Fibroblast of skin of right quadriceps (primary cell): ENCODE measurements around the gene AIP.

Experiments
- DNase-seq: peaks from one replicate; pipeline ENCODE4 v3.0.0-alpha.2; 2013

The AIP gene

GRCh38 chr11:67449116-67449844, 33.5 kb upstream of the AIP start:
- no peak for DNase-seq

- no peak for DNase-seq
Observed at GRCh38 chr11:67450796-67451657, 31.8 kb upstream of the AIP start.

- no peak for DNase-seq
Observed at GRCh38 chr11:67451658-67451976, 31.2 kb upstream of the AIP start.

- DNase-seq, result no peak
Observed at GRCh38 chr11:67452141-67452952, 30.5 kb upstream of the AIP start, which contains the start of gene GPR152. Gene GPR152, minus strand, starts transcription at chr11:67452729. Its CDS starts 5 bp downstream, at chr11:67452724.

GRCh38 chr11:67453816-67454732, 28.8 kb upstream of the AIP start:
- no peak for DNase-seq

- DNase-seq, result no peak
Observed at GRCh38 chr11:67455054-67455453, 27.8 kb upstream of the AIP start, which contains the start of gene CABP4. Gene CABP4, plus strand, starts transcription at chr11:67455354. Its CDS starts 70 bp downstream, at chr11:67455424.

- no peak for DNase-seq
Observed at GRCh38 chr11:67456068-67456705, 26.6 kb upstream of the AIP start.

- DNase-seq, result no peak
Observed at GRCh38 chr11:67457453-67457852, 25.4 kb upstream of the AIP start.

GRCh38 chr11:67458266-67458665, 24.6 kb upstream of the AIP start:
- DNase-seq, result no peak

- DNase-seq, result no peak
Observed at GRCh38 chr11:67463186-67463585, 19.6 kb upstream of the AIP start.

- no peak for DNase-seq
Observed at GRCh38 chr11:67463680-67464410, 19.0 kb upstream of the AIP start.

GRCh38 chr11:67464411-67465188, 18.2 kb upstream of the AIP start:
- peak; percentile 72 for DNase-seq

GRCh38 chr11:67465189-67465510, 17.7 kb upstream of the AIP start:
- no peak for DNase-seq

- DNase-seq, result peak; percentile 17
Observed at GRCh38 chr11:67465530-67465929, 17.3 kb upstream of the AIP start.

GRCh38 chr11:67466367-67466766, 16.5 kb upstream of the AIP start:
- DNase-seq, result no peak

- no peak for DNase-seq
Observed at GRCh38 chr11:67466962-67467771, 15.7 kb upstream of the AIP start.

GRCh38 chr11:67468056-67468455, 14.8 kb upstream of the AIP start:
- no peak for DNase-seq

GRCh38 chr11:67468456-67468758, 14.4 kb upstream of the AIP start:
- DNase-seq, result no peak

GRCh38 chr11:67468759-67469507, 13.9 kb upstream of the AIP start, which contains the start of gene TMEM134:
Gene TMEM134, minus strand, starts transcription at chr11:67469251. Its CDS starts 59 bp downstream, at chr11:67469192.
- peak; percentile 92 for DNase-seq
